ENCODE measurements around the gene GRWD1.

- TF ChIP-seq, protein P1, sequence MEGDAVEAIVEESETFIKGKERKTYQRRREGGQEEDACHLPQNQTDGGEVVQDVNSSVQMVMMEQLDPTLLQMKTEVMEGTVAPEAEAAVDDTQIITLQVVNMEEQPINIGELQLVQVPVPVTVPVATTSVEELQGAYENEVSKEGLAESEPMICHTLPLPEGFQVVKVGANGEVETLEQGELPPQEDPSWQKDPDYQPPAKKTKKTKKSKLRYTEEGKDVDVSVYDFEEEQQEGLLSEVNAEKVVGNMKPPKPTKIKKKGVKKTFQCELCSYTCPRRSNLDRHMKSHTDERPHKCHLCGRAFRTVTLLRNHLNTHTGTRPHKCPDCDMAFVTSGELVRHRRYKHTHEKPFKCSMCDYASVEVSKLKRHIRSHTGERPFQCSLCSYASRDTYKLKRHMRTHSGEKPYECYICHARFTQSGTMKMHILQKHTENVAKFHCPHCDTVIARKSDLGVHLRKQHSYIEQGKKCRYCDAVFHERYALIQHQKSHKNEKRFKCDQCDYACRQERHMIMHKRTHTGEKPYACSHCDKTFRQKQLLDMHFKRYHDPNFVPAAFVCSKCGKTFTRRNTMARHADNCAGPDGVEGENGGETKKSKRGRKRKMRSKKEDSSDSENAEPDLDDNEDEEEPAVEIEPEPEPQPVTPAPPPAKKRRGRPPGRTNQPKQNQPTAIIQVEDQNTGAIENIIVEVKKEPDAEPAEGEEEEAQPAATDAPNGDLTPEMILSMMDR (conservative IDR thresholded peaks at IDR 0.05; ENCODE audit: low read depth, low read length): no peak
- TF ChIP-seq, protein P2, sequence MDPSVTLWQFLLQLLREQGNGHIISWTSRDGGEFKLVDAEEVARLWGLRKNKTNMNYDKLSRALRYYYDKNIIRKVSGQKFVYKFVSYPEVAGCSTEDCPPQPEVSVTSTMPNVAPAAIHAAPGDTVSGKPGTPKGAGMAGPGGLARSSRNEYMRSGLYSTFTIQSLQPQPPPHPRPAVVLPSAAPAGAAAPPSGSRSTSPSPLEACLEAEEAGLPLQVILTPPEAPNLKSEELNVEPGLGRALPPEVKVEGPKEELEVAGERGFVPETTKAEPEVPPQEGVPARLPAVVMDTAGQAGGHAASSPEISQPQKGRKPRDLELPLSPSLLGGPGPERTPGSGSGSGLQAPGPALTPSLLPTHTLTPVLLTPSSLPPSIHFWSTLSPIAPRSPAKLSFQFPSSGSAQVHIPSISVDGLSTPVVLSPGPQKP (IDR thresholded peaks at IDR 0.05; ENCODE audit: borderline replicate concordance, low read depth, low read length): no peak
- TF ChIP-seq MAFK (IDR thresholded peaks at IDR 0.05; ENCODE audit: low read depth, low read length) (no peak), RCOR1 (IDR thresholded peaks at IDR 0.05; ENCODE audit: insufficient replicate concordance, low read length) (no peak), RAD21 (IDR thresholded peaks at IDR 0.05; ENCODE audit: low read length) (no peak), CEBPB (IDR thresholded peaks at IDR 0.05; ENCODE audit: low read depth, low read length) (no peak), POLR2A (IDR thresholded peaks at IDR 0.05; ENCODE audit: low read depth, low read length) (no peak), SMC3 (IDR thresholded peaks at IDR 0.05; ENCODE audit: low read depth, low read length) (no peak), FOS (IDR thresholded peaks at IDR 0.05; ENCODE audit: low read depth, low read length) (no peak), MAZ (IDR thresholded peaks at IDR 0.05; ENCODE audit: borderline replicate concordance, low read depth, low read length) (no peak), BHLHE40 (IDR thresholded peaks at IDR 0.05; ENCODE audit: low read depth, low read length) (no peak)
- TF ChIP-seq, protein P3, sequence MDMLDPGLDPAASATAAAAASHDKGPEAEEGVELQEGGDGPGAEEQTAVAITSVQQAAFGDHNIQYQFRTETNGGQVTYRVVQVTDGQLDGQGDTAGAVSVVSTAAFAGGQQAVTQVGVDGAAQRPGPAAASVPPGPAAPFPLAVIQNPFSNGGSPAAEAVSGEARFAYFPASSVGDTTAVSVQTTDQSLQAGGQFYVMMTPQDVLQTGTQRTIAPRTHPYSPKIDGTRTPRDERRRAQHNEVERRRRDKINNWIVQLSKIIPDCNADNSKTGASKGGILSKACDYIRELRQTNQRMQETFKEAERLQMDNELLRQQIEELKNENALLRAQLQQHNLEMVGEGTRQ (IDR thresholded peaks at IDR 0.05; ENCODE audit: low read depth, low read length): no peak
Observed at GRCh38 chr19:48415395-48415794, 30.4 kb upstream of the GRWD1 start.
